DOHH2 (cell line): ENCODE data around the gene MRPL36.

Experiments
- H3F3A ChIP-seq: fragments of 200-600 bp; sonication (generic), shearing (Covaris generic); 2 replicates; pipeline ENCODE4 v1.6.0; 2016; ENCODE audit warnings: antibody characterized with exemption, mild to moderate bottlenecking; ENCODE audit not compliant: control insufficient read depth, insufficient read depth
- H3K27ac ChIP-seq: fragments of 200-600 bp; sonication (generic); 2 replicates; pipeline ENCODE4 v1.5.1; 2014; ENCODE audit warnings: low read depth, mild to moderate bottlenecking, low read length, moderate library complexity
- H3K27me3 ChIP-seq: fragments of 200-600 bp; sonication (generic); 2 replicates; pipeline ENCODE4 v1.6.1; 2014; ENCODE audit warnings: mild to moderate bottlenecking, low read length, mixed read lengths; ENCODE audit not compliant: control insufficient read depth
- H3K36me3 ChIP-seq: fragments of 200-600 bp; sonication (generic); 2 replicates; pipeline ENCODE4 v1.6.1; 2014; ENCODE audit warnings: mild to moderate bottlenecking, low read length, moderate library complexity, mixed read lengths; ENCODE audit not compliant: control insufficient read depth
- H3K4me1 ChIP-seq: fragments of 200-600 bp; sonication (generic); 2 replicates; pipeline ENCODE4 v1.6.1; 2014; ENCODE audit warnings: mild to moderate bottlenecking, low read length, mixed read lengths; ENCODE audit not compliant: control insufficient read depth
- H3K4me2 ChIP-seq: fragments of 200-600 bp; sonication (generic); 2 replicates; pipeline ENCODE4 v1.6.0; 2014; ENCODE audit warnings: mild to moderate bottlenecking, low read length, moderate library complexity
- H3K4me3 ChIP-seq: fragments of 200-600 bp; sonication (generic); 2 replicates; pipeline ENCODE4 v1.5.1; 2014; ENCODE audit warnings: mild to moderate bottlenecking, low read length, mixed read lengths
- H3K79me2 ChIP-seq: fragments of 200-600 bp; sonication (generic); 2 replicates; pipeline ENCODE4 v1.6.1; 2014; ENCODE audit warnings: mild to moderate bottlenecking, low read length, mixed read lengths; ENCODE audit not compliant: control insufficient read depth
- H3K9me2 ChIP-seq: fragments of 200-600 bp; sonication (generic); replicated peaks from 2 replicates; pipeline ENCODE4 v1.6.1; 2014; ENCODE audit warnings: mild to moderate bottlenecking, low read length, mixed read lengths; ENCODE audit not compliant: control insufficient read depth
- H3K9me3 ChIP-seq: fragments of 200-600 bp; sonication (generic); 2 replicates; pipeline ENCODE4 v1.6.1; 2014; ENCODE audit warnings: antibody characterized with exemption, low read length, mixed read lengths; ENCODE audit not compliant: control insufficient read depth, insufficient read depth
- H4K20me1 ChIP-seq: fragments of 200-600 bp; sonication (generic); 2 replicates; pipeline ENCODE4 v1.6.0; 2014; ENCODE audit warnings: low read depth, mild to moderate bottlenecking, antibody characterized with exemption, low read length, moderate library complexity; ENCODE audit not compliant: control insufficient read depth, insufficient read depth
- EZH2phosphoT487 ChIP-seq: fragments of 200-600 bp; sonication (generic); IDR thresholded peaks from 2 replicates; pipeline ENCODE4 v1.6.1; 2017; ENCODE audit warnings: borderline replicate concordance, mild to moderate bottlenecking, antibody characterized with exemption, low read length, moderate library complexity, mixed read lengths
- TF ChIP-seq, protein P1 (sequence below): fragments of 200-600 bp; sonication (generic); IDR thresholded peaks from one replicate; pipeline ENCODE4 v1.5.1; 2014; ENCODE audit warnings: antibody characterized with exemption, mild to moderate bottlenecking, low read depth, low read length; ENCODE audit not compliant: poor library complexity, severe bottlenecking

The MRPL36 gene

DNA sequence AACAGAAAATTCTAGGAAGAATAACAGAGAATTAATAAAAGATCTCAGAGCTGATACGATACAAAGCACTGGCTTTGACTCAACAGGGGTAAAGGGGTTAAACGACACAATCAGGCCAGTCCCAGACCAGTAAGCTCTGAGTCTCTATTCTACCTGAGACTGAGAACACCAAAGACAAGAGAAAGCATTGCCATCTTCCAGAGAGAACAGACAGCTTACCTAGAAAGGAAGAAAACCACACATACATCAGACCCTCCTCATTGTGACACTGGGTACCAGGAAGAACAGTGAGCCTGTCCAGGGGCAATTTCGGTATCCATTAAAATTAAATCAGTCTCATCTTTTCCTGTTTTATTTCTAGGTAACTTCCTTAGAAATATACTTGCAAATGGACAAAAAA is 41.1 kb downstream of the MRPL36 start:
- no peaks in the 10 kb centered on the region for H4K20me1 ChIP-seq
- no peaks in the 10 kb centered on the region; the same call in 1 of the 2 replicates for H3K9me3 ChIP-seq
- no peaks in the 10 kb centered on the region for H3K79me2 ChIP-seq
- no peaks in the 10 kb centered on the region for H3F3A ChIP-seq
- no peak overlapping the region for H3K4me3 ChIP-seq
- H3K4me1 ChIP-seq = no peaks in the 10 kb centered on the region
- H3K27ac ChIP-seq = no peak overlapping the region
- H3K27me3 ChIP-seq = no peaks in the 10 kb centered on the region
- H3K9me2 ChIP-seq = no peaks in the 10 kb centered on the region
- no peak overlapping the region for H3K4me2 ChIP-seq
- H3K36me3 ChIP-seq = no peaks in the 10 kb centered on the region
- TF ChIP-seq, protein P1, sequence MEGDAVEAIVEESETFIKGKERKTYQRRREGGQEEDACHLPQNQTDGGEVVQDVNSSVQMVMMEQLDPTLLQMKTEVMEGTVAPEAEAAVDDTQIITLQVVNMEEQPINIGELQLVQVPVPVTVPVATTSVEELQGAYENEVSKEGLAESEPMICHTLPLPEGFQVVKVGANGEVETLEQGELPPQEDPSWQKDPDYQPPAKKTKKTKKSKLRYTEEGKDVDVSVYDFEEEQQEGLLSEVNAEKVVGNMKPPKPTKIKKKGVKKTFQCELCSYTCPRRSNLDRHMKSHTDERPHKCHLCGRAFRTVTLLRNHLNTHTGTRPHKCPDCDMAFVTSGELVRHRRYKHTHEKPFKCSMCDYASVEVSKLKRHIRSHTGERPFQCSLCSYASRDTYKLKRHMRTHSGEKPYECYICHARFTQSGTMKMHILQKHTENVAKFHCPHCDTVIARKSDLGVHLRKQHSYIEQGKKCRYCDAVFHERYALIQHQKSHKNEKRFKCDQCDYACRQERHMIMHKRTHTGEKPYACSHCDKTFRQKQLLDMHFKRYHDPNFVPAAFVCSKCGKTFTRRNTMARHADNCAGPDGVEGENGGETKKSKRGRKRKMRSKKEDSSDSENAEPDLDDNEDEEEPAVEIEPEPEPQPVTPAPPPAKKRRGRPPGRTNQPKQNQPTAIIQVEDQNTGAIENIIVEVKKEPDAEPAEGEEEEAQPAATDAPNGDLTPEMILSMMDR = no peak
- TF ChIP-seq EZH2phosphoT487 = no peak

DNA sequence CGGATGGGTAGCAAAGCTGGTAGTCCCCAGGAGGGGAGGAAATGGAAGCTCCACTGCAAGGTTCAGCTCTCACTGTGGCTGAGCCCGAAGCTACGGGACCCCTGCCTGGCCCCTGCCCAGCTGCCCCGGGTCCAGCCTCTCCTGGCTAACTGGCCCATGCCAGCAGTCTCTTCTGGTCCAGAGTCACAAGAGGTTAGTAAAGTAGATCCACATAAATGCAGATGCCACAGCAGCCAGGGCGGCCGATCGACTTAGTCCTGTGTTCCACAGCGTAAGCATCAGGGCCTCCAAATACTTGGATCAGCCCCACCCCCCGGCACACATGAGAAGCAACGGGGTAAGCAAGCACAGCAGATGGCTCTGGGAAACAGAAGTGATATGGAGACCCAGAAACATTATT is 42.1 kb downstream of the MRPL36 start:
- Histone ChIP-seq H3K9me3 (no peaks in the 10 kb centered on the region; the same call in 1 of the 2 replicates), H3K36me3 (no peaks in the 10 kb centered on the region), H3K27me3 (no peaks in the 10 kb centered on the region), H3K27ac (no peak overlapping the region), H3K9me2 (no peaks in the 10 kb centered on the region), H3F3A (no peaks in the 10 kb centered on the region), H3K4me1 (no peaks in the 10 kb centered on the region), H4K20me1 (no peaks in the 10 kb centered on the region), H3K4me3 (no peak overlapping the region), H3K79me2 (no peaks in the 10 kb centered on the region), H3K4me2 (no peak overlapping the region)
- TF ChIP-seq, protein P1 = no peak
- TF ChIP-seq EZH2phosphoT487 = no peak

DNA sequence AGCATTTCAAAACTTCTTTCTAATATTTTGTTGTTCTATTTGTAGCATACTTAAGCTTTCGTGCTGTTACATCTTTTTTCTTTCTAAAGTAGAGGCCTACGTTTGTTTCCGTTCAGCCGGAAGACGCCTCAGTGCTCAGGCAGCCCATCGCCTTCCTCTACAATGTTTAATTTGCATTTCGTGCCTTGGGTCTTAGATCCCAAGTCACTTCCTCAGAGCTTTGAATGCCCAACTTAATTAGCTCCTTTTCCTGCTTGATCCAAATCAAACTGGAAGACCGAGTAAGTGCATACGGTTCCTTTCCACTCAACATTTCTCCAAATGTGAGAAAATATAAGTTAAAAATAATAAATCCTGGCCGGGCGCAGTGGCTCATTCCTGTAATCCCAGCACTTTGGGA is 43.2 kb downstream of the MRPL36 start:
- Histone ChIP-seq H3K4me3 (no peak overlapping the region), H3K79me2 (no peaks in the 10 kb centered on the region), H3F3A (no peaks in the 10 kb centered on the region), H3K9me2 (no peaks in the 10 kb centered on the region), H3K27me3 (no peaks in the 10 kb centered on the region), H3K4me1 (no peaks in the 10 kb centered on the region), H3K9me3 (no peaks in the 10 kb centered on the region; the same call in 1 of the 2 replicates), H3K36me3 (no peaks in the 10 kb centered on the region), H3K4me2 (no peak overlapping the region), H4K20me1 (no peaks in the 10 kb centered on the region), H3K27ac (no peak overlapping the region)
- no peak for TF ChIP-seq EZH2phosphoT487
- TF ChIP-seq, protein P1 = no peak
